MCF 10A (cell line): Measurements from ENCODE around the gene CXXC1. TPM values are rescaled to one million over a fixed set of nuclear protein-coding genes. Genes with fewer than 3 reads are reported as not detected.
"Not testable (repeated sequence)": the region's sequence is repeated elsewhere in the genome, so short reads cannot be mapped to it uniquely, and the experiment has no call there.

Experiments
- BruUV-seq: library from RNA; stranded (reverse); fragments of 400-500 nt; replicated peaks from 2 replicates; lab custom pipeline; 2021; lab: Mats Ljungman, UMichigan
- CTCF ChIA-PET: fragments of 300-600 bp; sonication (Branson Sonifier 250); formaldehyde crosslinking; extraction: SDS; loops from one replicate; lab custom pipeline; 2021; ENCODE audit warnings: antibody characterized with exemption, inconsistent platforms; lab: Yijun Ruan, JAX
- POLR2A ChIA-PET: fragments of 300-600, 350-650 bp; sonication (Branson Sonifier 250); formaldehyde crosslinking; extraction: SDS; loops from one replicate; lab custom pipeline; 2020; ENCODE audit warnings: antibody characterized with exemption, inconsistent platforms; lab: Yijun Ruan, JAX
- DNase-seq: peaks from one replicate; pipeline ENCODE4 v3.0.0-alpha.2; 2018; ENCODE audit not compliant: unreplicated experiment
- H3K27ac Mint-ChIP-seq: one replicate; pipeline ENCODE4 v1.8.0; 2022; ENCODE audit warnings: mild to moderate bottlenecking, low read depth, mixed read lengths; ENCODE audit not compliant: unreplicated experiment
- H3K27me3 Mint-ChIP-seq: one replicate; pipeline ENCODE4 v1.8.0; 2022; ENCODE audit warnings: mixed read lengths; ENCODE audit not compliant: insufficient read depth, unreplicated experiment
- H3K36me3 Mint-ChIP-seq: one replicate; pipeline ENCODE4 v1.8.0; 2022; ENCODE audit warnings: mild to moderate bottlenecking, moderate library complexity, mixed read lengths; ENCODE audit not compliant: insufficient read depth, unreplicated experiment
- H3K4me1 Mint-ChIP-seq: one replicate; pipeline ENCODE4 v1.8.0; 2022; ENCODE audit warnings: mixed read lengths; ENCODE audit not compliant: insufficient read depth, unreplicated experiment
- H3K4me3 Mint-ChIP-seq: one replicate; pipeline ENCODE4 v1.8.0; 2022; ENCODE audit warnings: mild to moderate bottlenecking, moderate library complexity, mixed read lengths; ENCODE audit not compliant: unreplicated experiment
- H3K9me3 Mint-ChIP-seq: one replicate; pipeline ENCODE4 v1.8.0; 2022; ENCODE audit warnings: mixed read lengths; ENCODE audit not compliant: unreplicated experiment
- CTCF ChIP-seq: fragments of 200-600 bp; IDR thresholded peaks from one replicate; pipeline ENCODE4 v1.8.0; 2022; ENCODE audit warnings: antibody characterized with exemption, mild to moderate bottlenecking; ENCODE audit not compliant: unreplicated experiment
- intact Hi-C: fragments of 100-400 bp; cut with micrococcal nuclease; formaldehyde crosslinking; loops from 2 replicates; pipeline ENCODE4 v1.14.1; 2022
- total RNA-seq: library from RNA; stranded (reverse); gene quantifications from 2 replicates; pipeline ENCODE4 v1.2.3, GENCODE V29; 2022

CXXC1 gene
- total RNA-seq, 1 experiment from 2014 or later = 65.1 TPM

DNA sequence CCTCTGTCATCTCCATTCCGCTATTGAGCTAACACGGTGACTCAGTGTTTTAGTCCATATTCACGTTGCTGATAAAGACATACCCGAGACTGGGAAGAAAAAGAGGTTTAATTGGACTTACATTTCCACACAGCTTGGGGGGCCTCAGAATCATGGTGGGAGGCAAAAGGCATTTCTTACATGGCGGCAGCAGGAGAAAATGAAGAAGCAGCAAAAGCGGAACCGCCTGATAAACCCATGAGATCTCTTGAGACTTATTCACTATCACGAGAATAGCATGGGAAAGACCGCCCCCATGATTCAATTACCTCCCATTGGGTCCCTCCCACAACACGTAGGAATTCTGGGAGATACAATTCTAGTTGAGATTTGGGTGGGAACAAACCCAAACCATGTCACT lies 22.6 kb upstream of the CXXC1 start:
- peak overlapping the region; percentile 49 for H3K27ac Mint-ChIP-seq
- no TSS peak for BruUV-seq
- H3K36me3 Mint-ChIP-seq = no peaks in the 10 kb centered on the region
- no peaks in the 10 kb centered on the region for H3K27me3 Mint-ChIP-seq
- POLR2A ChIA-PET = interaction anchor here (0.6 to 3.6 kb wide), 2 partner anchors 21 to 65 kb away, joined by 4 to 36 read pairs; no protein-coding TSS in a partner anchor
- H3K9me3 Mint-ChIP-seq = no peaks in the 10 kb centered on the region
- H3K4me1 Mint-ChIP-seq = peaks cover 13% of the 10 kb centered on the region
- H3K4me3 Mint-ChIP-seq = no peak overlapping the region
- TF ChIP-seq CTCF = no peak
- intact Hi-C loops = no loop called here
- no peak for DNase-seq
- CTCF ChIA-PET = interaction anchor here (1.1 to 2.0 kb wide), 2 partner anchors 47 to 154 kb away, joined by 3 to 16 read pairs; no protein-coding TSS in a partner anchor

GRCh38 chr18:50308851-50309250 lies 21.4 kb upstream of the CXXC1 start:
- H3K27ac Mint-ChIP-seq = peak overlapping the region; percentile 94
- BruUV-seq, H3K27me3 Mint-ChIP-seq, H3K9me3 Mint-ChIP-seq, H3K36me3 Mint-ChIP-seq: not testable (repeated sequence)
- intact Hi-C loops = loop anchor here (1.0 to 5.0 kb wide), 2 partner anchors 22 to 48 kb away; partner anchors contain the start of gene CXXC1
- H3K4me1 Mint-ChIP-seq = peaks cover 13% of the 10 kb centered on the region
- POLR2A ChIA-PET = interaction anchor here (0.8 to 3.6 kb wide), 9 partner anchors 15 to 822 kb away, joined by 3 to 36 read pairs (median 8); partner anchors contain the start of genes C18orf32 and MBD1
- DNase-seq = peak; percentile 69
- CTCF ChIA-PET = interaction anchor here (0.7 to 2.0 kb wide), 3 partner anchors 48 to 155 kb away, joined by 3 to 16 read pairs (median 3); no protein-coding TSS in a partner anchor
- peak overlapping the region; percentile 88 for H3K4me3 Mint-ChIP-seq

DNA sequence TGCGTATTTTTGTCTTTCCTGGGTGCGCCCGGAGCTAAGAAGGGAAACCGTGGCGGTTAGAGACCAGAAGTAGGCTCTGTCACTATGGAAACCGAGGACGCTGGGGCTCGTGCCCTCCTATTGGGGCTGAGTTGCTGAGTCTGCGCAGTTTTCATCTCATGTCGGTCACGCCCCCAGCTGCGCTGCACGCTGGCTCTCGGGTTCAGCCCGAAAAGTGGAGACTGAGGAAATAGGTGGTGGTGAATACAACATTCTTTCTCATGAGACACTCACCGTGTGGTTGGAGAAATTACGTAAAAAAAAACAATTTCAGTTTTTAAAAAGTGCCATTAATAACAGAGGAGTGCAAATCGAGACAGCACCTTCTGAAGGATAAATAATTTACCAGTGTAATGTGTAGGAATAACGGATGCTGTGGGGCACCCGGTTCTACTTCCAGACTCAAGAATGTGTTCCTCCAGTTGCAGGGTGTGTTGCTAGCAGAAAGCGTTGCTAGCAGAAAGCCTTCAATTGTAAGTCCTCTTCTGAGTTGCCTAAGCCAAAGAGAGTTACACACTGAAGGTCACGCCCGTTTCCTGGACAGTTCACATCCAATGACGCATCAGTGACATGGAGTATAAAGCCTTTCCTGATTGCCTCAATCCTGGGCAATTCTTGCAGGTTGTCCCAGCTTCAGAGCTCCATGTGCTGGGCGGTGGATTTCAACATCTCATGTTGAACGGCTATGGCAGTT lies 20.4 kb upstream of the CXXC1 start:
- Mint-ChIP-seq H3K36me3 (no peaks in the 10 kb centered on the region), H3K27ac (peak overlapping the region; percentile 94)

DNA sequence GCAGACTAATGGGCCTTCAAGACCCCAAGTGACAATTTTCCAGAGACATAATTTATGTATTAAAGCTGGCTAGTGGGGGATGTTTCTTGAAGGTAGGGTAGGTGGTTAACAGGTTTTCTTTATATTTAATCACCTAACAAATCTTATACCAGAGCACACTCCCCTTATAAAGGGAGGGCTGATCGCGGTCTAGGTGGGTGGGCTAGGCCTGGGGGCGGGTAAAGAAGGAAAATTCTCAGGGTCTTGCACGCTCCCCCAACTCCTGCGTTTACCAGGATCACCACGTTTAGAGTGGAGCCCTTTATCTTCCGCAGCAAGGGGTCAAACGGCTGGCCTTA lies 19.9 kb upstream of the CXXC1 start:
- BruUV-seq = no TSS peak
- H3K4me1 Mint-ChIP-seq = peaks cover 13% of the 10 kb centered on the region
- H3K27ac Mint-ChIP-seq = peak overlapping the region; percentile 94
- POLR2A ChIA-PET = interaction anchor here (0.7 to 3.6 kb wide), 12 partner anchors 8 to 112 kb away, joined by 3 to 36 read pairs (median 4); partner anchors contain the start of genes MBD1 and MYO5B
- no peaks in the 10 kb centered on the region for H3K9me3 Mint-ChIP-seq
- CTCF ChIA-PET = interaction anchor here (0.8 to 1.5 kb wide), 6 partner anchors 19 to 200 kb away, joined by 3 to 5 read pairs (median 4); no protein-coding TSS in a partner anchor
- no peak for DNase-seq
- no peaks in the 10 kb centered on the region for H3K27me3 Mint-ChIP-seq
- no peak for TF ChIP-seq CTCF
- H3K36me3 Mint-ChIP-seq = no peaks in the 10 kb centered on the region
- H3K4me3 Mint-ChIP-seq = peak overlapping the region; percentile 88
- intact Hi-C loops = loop anchor here (5.0 kb wide), 1 partner anchor 50 kb away; no protein-coding TSS in a partner anchor

More for the DNA sequence above, 20.4 kb upstream of the CXXC1 start:
- Mint-ChIP-seq H3K4me1 (peaks cover 13% of the 10 kb centered on the region), H3K9me3 (no peaks in the 10 kb centered on the region), H3K27me3 (no peaks in the 10 kb centered on the region), H3K4me3 (peak overlapping the region; percentile 88)
- DNase-seq = peak; percentile 100
- intact Hi-C loops = loop anchor here (1.0 to 5.0 kb wide), 2 partner anchors 21 to 49 kb away; partner anchors contain the start of gene CXXC1
- TF ChIP-seq CTCF = no peak
- TSS peak; percentile 76 for BruUV-seq
- POLR2A ChIA-PET = interaction anchor here (0.7 to 3.6 kb wide), 14 partner anchors 9 to 821 kb away, joined by 3 to 36 read pairs (median 4); partner anchors contain the start of genes C18orf32 and MBD1
- CTCF ChIA-PET = interaction anchor here (0.7 to 2.0 kb wide), 7 partner anchors 20 to 448 kb away, joined by 3 to 16 read pairs (median 4); no protein-coding TSS in a partner anchor
